ENCODE measurements around the gene C1QTNF6. TPM values are rescaled to one million over a fixed set of nuclear protein-coding genes. Genes with fewer than 3 reads are reported as not detected.

The C1QTNF6 gene
- total and polyA plus RNA-seq, 2 experiments from 2014 or later = 1.7 to 2.3 TPM

- no peak overlapping the region for H3K4me3 ChIP-seq
- Mint-ChIP-seq H3K9me3 (no peaks in the 10 kb centered on the region), H3K36me3 (ENCODE audit: low read depth) (no peaks in the 10 kb centered on the region; the same call in 2 of the 3 replicates), H3K27ac (no peak overlapping the region), H3K4me1 (peaks cover 19% of the 10 kb centered on the region), H3K4me3 (no peak overlapping the region), H3K27me3 (ENCODE audit: insufficient read depth, low read depth, poor library complexity) (peaks cover 7% of the 10 kb centered on the region)
- no peaks in the 10 kb centered on the region for H3K36me3 ChIP-seq (ENCODE audit: insufficient read depth)
- no peaks in the 10 kb centered on the region for H3K79me2 ChIP-seq (replicated peaks; ENCODE audit: insufficient read depth)
- no peak overlapping the region for H3K27ac ChIP-seq (ENCODE audit: low read depth)
- H3K27me3 ChIP-seq (ENCODE audit: insufficient read depth) = no peaks in the 10 kb centered on the region
- no peak overlapping the region for H2AFZ ChIP-seq
- no peak for TF ChIP-seq JUNB (IDR thresholded peaks at IDR 0.05; ENCODE audit: unreplicated experiment)
- TF ChIP-seq, protein P1, sequence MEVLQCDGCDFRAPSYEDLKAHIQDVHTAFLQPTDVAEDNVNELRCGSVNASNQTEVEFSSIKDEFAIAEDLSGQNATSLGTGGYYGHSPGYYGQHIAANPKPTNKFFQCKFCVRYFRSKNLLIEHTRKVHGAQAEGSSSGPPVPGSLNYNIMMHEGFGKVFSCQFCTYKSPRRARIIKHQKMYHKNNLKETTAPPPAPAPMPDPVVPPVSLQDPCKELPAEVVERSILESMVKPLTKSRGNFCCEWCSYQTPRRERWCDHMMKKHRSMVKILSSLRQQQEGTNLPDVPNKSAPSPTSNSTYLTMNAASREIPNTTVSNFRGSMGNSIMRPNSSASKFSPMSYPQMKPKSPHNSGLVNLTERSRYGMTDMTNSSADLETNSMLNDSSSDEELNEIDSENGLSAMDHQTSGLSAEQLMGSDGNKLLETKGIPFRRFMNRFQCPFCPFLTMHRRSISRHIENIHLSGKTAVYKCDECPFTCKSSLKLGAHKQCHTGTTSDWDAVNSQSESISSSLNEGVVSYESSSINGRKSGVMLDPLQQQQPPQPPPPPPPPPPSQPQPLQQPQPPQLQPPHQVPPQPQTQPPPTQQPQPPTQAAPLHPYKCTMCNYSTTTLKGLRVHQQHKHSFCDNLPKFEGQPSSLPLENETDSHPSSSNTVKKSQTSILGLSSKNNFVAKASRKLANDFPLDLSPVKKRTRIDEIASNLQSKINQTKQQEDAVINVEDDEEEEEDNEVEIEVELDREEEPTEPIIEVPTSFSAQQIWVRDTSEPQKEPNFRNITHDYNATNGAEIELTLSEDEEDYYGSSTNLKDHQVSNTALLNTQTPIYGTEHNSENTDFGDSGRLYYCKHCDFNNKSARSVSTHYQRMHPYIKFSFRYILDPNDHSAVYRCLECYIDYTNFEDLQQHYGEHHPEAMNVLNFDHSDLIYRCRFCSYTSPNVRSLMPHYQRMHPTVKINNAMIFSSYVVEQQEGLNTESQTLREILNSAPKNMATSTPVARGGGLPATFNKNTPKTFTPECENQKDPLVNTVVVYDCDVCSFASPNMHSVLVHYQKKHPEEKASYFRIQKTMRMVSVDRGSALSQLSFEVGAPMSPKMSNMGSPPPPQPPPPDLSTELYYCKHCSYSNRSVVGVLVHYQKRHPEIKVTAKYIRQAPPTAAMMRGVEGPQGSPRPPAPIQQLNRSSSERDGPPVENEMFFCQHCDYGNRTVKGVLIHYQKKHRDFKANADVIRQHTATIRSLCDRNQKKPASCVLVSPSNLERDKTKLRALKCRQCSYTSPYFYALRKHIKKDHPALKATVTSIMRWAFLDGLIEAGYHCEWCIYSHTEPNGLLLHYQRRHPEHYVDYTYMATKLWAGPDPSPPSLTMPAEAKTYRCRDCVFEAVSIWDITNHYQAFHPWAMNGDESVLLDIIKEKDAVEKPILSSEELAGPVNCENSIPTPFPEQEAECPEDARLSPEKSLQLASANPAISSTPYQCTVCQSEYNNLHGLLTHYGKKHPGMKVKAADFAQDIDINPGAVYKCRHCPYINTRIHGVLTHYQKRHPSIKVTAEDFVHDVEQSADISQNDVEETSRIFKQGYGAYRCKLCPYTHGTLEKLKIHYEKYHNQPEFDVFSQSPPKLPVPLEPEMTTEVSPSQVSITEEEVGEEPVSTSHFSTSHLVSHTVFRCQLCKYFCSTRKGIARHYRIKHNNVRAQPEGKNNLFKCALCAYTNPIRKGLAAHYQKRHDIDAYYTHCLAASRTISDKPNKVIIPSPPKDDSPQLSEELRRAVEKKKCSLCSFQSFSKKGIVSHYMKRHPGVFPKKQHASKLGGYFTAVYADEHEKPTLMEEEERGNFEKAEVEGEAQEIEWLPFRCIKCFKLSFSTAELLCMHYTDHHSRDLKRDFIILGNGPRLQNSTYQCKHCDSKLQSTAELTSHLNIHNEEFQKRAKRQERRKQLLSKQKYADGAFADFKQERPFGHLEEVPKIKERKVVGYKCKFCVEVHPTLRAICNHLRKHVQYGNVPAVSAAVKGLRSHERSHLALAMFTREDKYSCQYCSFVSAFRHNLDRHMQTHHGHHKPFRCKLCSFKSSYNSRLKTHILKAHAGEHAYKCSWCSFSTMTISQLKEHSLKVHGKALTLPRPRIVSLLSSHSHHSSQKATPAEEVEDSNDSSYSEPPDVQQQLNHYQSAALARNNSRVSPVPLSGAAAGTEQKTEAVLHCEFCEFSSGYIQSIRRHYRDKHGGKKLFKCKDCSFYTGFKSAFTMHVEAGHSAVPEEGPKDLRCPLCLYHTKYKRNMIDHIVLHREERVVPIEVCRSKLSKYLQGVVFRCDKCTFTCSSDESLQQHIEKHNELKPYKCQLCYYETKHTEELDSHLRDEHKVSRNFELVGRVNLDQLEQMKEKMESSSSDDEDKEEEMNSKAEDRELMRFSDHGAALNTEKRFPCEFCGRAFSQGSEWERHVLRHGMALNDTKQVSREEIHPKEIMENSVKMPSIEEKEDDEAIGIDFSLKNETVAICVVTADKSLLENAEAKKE (CRISPR knock-in tag; IDR thresholded peaks at IDR 0.05) = no peak
- no peak for TF ChIP-seq ZNF331 (CRISPR knock-in tag; IDR thresholded peaks at IDR 0.05; ENCODE audit: low read depth)
- TF ChIP-seq, protein P2, sequence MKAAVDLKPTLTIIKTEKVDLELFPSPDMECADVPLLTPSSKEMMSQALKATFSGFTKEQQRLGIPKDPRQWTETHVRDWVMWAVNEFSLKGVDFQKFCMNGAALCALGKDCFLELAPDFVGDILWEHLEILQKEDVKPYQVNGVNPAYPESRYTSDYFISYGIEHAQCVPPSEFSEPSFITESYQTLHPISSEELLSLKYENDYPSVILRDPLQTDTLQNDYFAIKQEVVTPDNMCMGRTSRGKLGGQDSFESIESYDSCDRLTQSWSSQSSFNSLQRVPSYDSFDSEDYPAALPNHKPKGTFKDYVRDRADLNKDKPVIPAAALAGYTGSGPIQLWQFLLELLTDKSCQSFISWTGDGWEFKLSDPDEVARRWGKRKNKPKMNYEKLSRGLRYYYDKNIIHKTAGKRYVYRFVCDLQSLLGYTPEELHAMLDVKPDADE (IDR thresholded peaks at IDR 0.05) = no peak
- no peak for TF ChIP-seq NANOG (IDR thresholded peaks at IDR 0.05; ENCODE audit: borderline replicate concordance)
- TF ChIP-seq, protein P3, sequence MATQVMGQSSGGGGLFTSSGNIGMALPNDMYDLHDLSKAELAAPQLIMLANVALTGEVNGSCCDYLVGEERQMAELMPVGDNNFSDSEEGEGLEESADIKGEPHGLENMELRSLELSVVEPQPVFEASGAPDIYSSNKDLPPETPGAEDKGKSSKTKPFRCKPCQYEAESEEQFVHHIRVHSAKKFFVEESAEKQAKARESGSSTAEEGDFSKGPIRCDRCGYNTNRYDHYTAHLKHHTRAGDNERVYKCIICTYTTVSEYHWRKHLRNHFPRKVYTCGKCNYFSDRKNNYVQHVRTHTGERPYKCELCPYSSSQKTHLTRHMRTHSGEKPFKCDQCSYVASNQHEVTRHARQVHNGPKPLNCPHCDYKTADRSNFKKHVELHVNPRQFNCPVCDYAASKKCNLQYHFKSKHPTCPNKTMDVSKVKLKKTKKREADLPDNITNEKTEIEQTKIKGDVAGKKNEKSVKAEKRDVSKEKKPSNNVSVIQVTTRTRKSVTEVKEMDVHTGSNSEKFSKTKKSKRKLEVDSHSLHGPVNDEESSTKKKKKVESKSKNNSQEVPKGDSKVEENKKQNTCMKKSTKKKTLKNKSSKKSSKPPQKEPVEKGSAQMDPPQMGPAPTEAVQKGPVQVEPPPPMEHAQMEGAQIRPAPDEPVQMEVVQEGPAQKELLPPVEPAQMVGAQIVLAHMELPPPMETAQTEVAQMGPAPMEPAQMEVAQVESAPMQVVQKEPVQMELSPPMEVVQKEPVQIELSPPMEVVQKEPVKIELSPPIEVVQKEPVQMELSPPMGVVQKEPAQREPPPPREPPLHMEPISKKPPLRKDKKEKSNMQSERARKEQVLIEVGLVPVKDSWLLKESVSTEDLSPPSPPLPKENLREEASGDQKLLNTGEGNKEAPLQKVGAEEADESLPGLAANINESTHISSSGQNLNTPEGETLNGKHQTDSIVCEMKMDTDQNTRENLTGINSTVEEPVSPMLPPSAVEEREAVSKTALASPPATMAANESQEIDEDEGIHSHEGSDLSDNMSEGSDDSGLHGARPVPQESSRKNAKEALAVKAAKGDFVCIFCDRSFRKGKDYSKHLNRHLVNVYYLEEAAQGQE (IDR thresholded peaks at IDR 0.05; ENCODE audit: unreplicated experiment) = no peak
- no peak for TF ChIP-seq EZH2 (IDR thresholded peaks at IDR 0.05; ENCODE audit: low read depth, unreplicated experiment)
- no peak for TF ChIP-seq POLR2AphosphoS5 (IDR thresholded peaks at IDR 0.05; ENCODE audit: low read depth)
- no peak for TF ChIP-seq EZH2phosphoT487 (IDR thresholded peaks at IDR 0.05; ENCODE audit: unreplicated experiment)
- TF ChIP-seq, protein P4, sequence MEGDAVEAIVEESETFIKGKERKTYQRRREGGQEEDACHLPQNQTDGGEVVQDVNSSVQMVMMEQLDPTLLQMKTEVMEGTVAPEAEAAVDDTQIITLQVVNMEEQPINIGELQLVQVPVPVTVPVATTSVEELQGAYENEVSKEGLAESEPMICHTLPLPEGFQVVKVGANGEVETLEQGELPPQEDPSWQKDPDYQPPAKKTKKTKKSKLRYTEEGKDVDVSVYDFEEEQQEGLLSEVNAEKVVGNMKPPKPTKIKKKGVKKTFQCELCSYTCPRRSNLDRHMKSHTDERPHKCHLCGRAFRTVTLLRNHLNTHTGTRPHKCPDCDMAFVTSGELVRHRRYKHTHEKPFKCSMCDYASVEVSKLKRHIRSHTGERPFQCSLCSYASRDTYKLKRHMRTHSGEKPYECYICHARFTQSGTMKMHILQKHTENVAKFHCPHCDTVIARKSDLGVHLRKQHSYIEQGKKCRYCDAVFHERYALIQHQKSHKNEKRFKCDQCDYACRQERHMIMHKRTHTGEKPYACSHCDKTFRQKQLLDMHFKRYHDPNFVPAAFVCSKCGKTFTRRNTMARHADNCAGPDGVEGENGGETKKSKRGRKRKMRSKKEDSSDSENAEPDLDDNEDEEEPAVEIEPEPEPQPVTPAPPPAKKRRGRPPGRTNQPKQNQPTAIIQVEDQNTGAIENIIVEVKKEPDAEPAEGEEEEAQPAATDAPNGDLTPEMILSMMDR (conservative IDR thresholded peaks at IDR 0.05; ENCODE audit: low read depth in 2 of 2) = no peak
- TF ChIP-seq CREB1 (CRISPR knock-in tag; IDR thresholded peaks at IDR 0.05; ENCODE audit: low read depth) = no peak
- peaks cover 4% of the 10 kb centered on the region; the same call in 1 of the 2 replicates for H3K4me1 ChIP-seq (ENCODE audit: insufficient read depth)
- no peak overlapping the region for H3K4me2 ChIP-seq
- no peaks in the 10 kb centered on the region for H3K9me2 ChIP-seq (ENCODE audit: insufficient read depth)
- no peaks in the 10 kb centered on the region for H4K20me1 ChIP-seq (replicated peaks; ENCODE audit: insufficient read depth)
- DNase-seq (ENCODE audit: low spot score) = no peak
- H3F3A ChIP-seq (replicated peaks; ENCODE audit: low read depth) = no peaks in the 10 kb centered on the region
- no peak for ATAC-seq
Observed at GRCh38 chr22:37177755-37178154, 10.3 kb downstream of the C1QTNF6 start.
